Gastrocnemius medialis (tissue), 4 donors: ENCODE results near the gene KIRREL3.

Experiments
- CTCF ChIP-seq, 5 experiments: fragments of 450-650 bp in 3 of 5; fragments of 200-600 bp in 2 of 5; sonication (generic) in 2 of 5; IDR thresholded peaks in 4 of 5; conservative IDR thresholded peaks in 1 of 5; 1 replicate in 4 of 5; 2 replicates in 1 of 5; pipeline ENCODE4 v1.5.1; 2016 to 2019; ENCODE audit warnings: antibody characterized with exemption in 5 of 5, mild to moderate bottlenecking in 3 of 5, moderate library complexity in 3 of 5
- POLR2A ChIP-seq, 2 donors: fragments of 450-650 bp; IDR thresholded peaks; one replicate each; pipeline ENCODE4 v1.6.1; 2017; ENCODE audit warnings: antibody characterized with exemption in 2 of 2, mild to moderate bottlenecking in 2 of 2, moderate library complexity in 2 of 2

DNA sequence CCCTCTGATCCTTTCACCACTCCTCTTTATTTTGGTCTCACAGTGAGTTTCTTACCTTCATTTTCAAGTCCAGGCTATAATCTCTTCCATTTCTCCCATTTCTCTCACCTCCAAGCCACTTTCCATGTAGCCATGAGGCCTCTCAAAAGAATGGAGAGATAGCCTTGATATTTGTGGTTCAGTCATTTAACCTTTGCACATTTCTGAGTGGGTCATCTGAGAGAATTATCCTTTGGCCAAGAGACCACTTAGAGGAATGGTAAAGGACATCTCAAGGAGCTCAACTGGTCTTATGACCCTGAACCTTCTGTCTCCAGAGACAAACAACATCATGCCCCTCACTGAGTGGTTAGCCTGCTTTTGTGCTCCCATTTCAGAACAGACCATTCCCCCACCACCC is 121.1 kb downstream of the KIRREL3 start:
- no peak for TF ChIP-seq CTCF (IDR thresholded peaks at IDR 0.05 in 4 of 5, conservative IDR thresholded peaks at IDR 0.05 in 1 of 5)
- TF ChIP-seq POLR2A (IDR thresholded peaks at IDR 0.05), result no peak
